Measurements from ENCODE around the gene SYT1.

SYT1 gene

GRCh38 chr12:79301181-79301580 is 436.6 kb downstream of the SYT1 start:
- TF ChIP-seq ZFX (IDR thresholded peaks at IDR 0.05; ENCODE audit: borderline replicate concordance) = no peak
- TF ChIP-seq, protein P1, sequence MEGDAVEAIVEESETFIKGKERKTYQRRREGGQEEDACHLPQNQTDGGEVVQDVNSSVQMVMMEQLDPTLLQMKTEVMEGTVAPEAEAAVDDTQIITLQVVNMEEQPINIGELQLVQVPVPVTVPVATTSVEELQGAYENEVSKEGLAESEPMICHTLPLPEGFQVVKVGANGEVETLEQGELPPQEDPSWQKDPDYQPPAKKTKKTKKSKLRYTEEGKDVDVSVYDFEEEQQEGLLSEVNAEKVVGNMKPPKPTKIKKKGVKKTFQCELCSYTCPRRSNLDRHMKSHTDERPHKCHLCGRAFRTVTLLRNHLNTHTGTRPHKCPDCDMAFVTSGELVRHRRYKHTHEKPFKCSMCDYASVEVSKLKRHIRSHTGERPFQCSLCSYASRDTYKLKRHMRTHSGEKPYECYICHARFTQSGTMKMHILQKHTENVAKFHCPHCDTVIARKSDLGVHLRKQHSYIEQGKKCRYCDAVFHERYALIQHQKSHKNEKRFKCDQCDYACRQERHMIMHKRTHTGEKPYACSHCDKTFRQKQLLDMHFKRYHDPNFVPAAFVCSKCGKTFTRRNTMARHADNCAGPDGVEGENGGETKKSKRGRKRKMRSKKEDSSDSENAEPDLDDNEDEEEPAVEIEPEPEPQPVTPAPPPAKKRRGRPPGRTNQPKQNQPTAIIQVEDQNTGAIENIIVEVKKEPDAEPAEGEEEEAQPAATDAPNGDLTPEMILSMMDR (IDR thresholded peaks at IDR 0.05) = no peak
- H3K27ac ChIP-seq = no peak overlapping the region

DNA sequence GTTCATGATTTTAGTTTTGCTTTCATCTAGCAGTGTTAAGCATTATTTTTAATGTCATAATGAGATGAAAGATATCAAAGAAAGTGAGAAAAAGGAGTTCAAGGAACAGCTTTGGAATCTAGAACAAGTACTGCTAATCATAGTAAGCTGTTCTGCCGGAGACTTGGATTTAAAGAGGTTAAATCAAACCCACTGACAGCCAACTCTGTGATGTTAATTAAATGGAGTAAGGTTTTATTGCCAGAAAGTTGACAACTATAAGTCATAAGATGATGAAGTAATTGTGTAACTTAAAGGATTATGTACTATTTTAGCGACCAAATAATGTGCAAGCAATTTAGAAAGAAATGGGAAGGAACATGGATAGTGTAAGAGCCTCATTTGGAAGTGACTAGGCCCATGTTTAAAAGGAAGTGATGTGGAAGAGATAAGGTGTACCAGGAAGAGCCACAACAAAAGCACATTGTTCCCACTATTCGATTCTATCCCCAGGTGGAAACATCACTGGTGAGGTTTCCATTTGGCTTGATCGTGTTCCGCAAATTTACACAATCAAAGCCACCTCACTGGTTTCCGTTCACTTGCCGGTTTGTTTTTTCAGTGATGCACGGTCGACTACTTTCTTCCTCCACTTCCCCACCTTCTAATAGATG is 437.7 kb downstream of the SYT1 start:
- TF ChIP-seq ZFX (IDR thresholded peaks at IDR 0.05; ENCODE audit: borderline replicate concordance) = no peak
- TF ChIP-seq, protein P1 (IDR thresholded peaks at IDR 0.05) = no peak
- H3K27ac ChIP-seq = no peak overlapping the region

- TF ChIP-seq ZFX (IDR thresholded peaks at IDR 0.05; ENCODE audit: borderline replicate concordance) = no peak
- TF ChIP-seq, protein P1 (IDR thresholded peaks at IDR 0.05) = no peak
- H3K27ac ChIP-seq = no peak overlapping the region
Measured at GRCh38 chr12:79307340-79307739, 442.8 kb downstream of the SYT1 start.

GRCh38 chr12:79309039-79309438 is 444.5 kb downstream of the SYT1 start:
- no peak for TF ChIP-seq ZFX (IDR thresholded peaks at IDR 0.05; ENCODE audit: borderline replicate concordance)
- TF ChIP-seq, protein P1 (IDR thresholded peaks at IDR 0.05) = no peak
- H3K27ac ChIP-seq = no peak overlapping the region

GRCh38 chr12:79317179-79317847 is 452.7 kb downstream of the SYT1 start:
- H3K27ac ChIP-seq = no peak overlapping the region
- no peak for TF ChIP-seq ZFX (IDR thresholded peaks at IDR 0.05; ENCODE audit: borderline replicate concordance)
- TF ChIP-seq, protein P1 (IDR thresholded peaks at IDR 0.05) = no peak

- TF ChIP-seq ZFX (IDR thresholded peaks at IDR 0.05; ENCODE audit: borderline replicate concordance) = no peak
- TF ChIP-seq, protein P1 (IDR thresholded peaks at IDR 0.05) = no peak
Measured at GRCh38 chr12:79322905-79323304, 458.3 kb downstream of the SYT1 start.

DNA sequence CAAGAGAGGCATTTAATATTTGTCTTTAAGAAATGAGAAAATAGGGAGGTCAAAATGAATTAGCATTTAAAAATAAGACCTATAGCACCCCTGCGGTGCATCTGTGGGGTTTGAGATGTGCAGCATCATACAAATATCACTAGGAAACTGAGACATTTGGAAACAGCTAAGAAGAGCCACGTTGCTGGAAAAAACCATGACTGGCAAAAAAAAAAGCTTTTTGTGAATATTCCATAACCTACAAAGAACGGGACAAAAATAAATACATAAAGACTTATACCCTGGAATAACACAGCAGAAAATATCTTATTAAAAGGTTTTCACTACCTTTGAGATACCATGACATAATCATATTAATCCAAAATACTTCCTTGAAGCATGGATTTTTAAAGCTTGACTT is 460.0 kb downstream of the SYT1 start:
- no peak overlapping the region for H3K27ac ChIP-seq
- TF ChIP-seq, protein P1 (IDR thresholded peaks at IDR 0.05) = no peak
- no peak for TF ChIP-seq ZFX (IDR thresholded peaks at IDR 0.05; ENCODE audit: borderline replicate concordance)

More at GRCh38 chr12:79322905-79323304, 458.3 kb downstream of the SYT1 start:
- no peak overlapping the region for H3K27ac ChIP-seq

Measured in 22Rv1 (cell line).